ENCODE measurements around the gene CCER1.

CCER1 gene

DNA sequence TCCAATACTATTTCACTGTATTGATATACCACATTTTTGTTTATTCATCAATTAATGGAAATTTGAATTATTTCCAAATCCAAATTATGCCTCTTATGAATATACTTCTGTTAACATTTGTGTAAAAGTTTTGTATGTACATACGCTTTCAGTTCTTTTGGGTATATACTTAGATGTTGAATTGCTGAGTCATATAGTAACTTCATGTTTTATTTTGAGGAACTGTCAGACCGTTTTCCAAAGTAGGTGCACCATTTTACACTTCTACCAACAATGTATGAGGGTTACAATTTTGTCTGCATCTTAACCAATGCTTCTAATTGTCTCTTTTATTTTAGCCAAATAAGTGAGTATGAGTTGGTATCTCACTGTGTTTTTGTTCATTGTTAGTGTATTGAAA lies 10.2 kb upstream of the CCER1 start:
- no peak for DNase-seq (ENCODE audit: low spot score)

GRCh38 chr12:90964616-90965015 lies 9.6 kb upstream of the CCER1 start:
- DNase-seq (ENCODE audit: low spot score) = no peak

DNA sequence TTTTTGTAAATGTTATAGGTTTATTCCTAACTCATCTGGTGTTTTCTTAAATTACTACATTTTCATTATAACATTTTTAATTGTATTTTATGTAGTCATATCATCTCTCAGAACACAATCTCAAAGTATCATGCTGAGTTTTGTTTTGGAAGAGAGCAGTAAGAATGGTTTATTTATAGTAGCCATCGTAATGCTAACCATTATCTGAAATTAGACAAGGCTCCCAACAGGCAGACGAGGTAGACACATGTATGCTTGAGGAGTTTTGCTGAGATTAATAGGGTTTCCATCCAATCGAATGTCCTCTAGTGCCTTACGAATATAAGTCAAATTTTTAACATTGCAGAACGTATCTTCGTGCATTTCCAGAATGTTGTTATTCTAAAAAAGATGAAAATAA lies 9.0 kb upstream of the CCER1 start:
- DNase-seq (ENCODE audit: low spot score) = no peak

DNA sequence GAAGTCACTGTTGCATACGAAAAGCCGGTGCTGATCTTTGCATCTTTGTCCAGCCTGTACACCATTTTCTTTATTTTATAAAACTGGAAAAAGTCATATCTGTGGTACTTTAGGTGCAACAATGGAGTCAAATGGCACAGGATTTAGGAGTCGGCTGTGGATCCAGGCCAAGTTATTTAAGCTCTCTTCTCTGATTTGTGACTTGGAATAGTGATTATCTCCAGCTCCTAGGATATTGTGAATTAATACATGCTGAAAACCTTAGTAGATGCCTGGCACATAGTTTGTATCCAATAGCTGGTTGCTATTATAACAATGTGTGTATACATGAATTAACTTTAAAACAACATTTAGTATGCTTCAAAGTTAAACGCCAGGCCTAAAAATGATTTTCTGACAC lies 6.2 kb upstream of the CCER1 start:
- DNase-seq (ENCODE audit: low spot score) = no peak

- peak; percentile 50 for DNase-seq (ENCODE audit: low spot score)
These were observed 4.7 kb upstream of the CCER1 start for GRCh38 chr12:90959538-90960139.

DNA sequence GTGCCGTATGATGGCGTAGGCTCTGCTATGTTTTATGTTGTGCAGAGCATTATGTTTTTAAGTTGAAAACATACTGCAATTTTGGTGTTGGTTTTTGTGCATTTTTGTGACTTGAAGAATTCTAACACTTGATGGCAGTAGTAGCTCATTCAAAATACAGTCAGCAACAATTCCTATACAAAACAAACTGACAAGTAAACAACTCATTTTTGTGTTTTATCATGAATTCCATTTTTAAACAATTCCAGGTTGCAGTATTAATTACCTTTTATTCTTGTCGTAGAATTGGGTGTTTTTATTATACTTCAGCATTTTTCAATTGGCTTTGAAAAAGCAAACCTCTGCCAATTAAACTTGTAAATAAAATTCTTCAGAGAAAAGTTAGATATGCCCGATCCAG lies 4.1 kb upstream of the CCER1 start:
- DNase-seq (ENCODE audit: low spot score) = no peak

DNA sequence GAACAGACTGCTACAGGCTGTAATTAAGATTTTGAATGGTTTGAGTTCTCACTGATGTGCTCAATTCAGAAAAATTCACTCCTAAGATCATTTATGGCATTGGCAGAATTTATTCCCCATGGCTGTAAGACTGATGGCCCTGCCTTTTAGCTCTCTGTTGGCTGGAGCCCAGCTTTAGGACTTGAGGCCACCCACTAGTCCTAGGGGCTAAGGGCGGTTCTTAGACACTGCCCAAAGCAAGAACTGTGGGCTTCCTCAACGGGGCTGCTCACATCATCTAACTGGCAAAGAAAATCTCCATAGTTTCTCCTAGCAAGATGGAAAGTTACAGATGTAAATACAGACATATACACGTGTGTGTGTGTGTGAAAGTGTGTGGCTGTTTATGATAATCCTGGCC lies 3.4 kb upstream of the CCER1 start:
- no peak for DNase-seq (ENCODE audit: low spot score)

DNA sequence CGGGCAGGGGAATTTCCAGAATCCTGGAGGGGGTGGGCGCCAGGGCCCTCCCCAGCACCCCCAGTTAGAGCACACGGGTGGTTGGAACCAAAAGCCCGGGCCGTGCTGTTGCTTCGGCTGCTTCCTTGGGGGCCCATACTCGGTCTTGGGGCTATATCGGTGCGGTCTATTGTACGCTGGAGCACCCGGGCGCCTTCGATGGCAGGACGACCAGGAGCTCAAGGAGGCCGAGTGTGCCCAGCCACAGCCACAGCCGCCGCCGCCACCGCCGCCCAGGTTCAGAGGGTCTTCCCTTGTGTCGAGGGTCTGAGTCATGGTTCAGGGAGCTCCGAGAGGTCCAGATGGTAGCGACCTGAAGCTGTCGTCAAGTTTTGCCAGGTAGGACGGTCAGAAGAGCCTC lies 548 bp downstream of the CCER1 start:
- no peak for DNase-seq (ENCODE audit: low spot score)

DNA sequence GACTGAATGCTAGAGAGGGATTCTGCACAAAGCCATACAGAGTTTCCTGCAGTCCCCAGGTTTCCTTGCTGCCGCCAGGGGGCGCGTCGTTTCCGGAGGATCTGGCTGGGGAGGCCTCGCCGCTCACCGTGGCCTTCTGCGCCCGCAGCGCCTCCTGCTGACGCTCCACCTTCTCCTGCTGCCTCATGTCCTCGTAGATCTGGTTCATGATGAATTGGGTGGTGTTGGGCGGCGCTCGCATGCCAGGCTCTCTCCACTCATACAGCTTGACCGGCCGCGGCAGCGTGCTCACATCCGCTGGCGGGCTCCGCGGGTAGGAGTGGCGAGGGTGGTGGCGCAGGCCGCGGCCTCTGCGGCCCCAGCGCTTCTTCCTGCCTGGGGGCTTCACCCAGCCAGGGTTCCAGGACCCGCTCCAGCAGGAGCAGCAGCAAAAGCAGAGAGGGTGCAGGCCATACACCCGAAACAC lies 987 bp downstream of the CCER1 start:
- no peak for DNase-seq (ENCODE audit: low spot score)

DNA sequence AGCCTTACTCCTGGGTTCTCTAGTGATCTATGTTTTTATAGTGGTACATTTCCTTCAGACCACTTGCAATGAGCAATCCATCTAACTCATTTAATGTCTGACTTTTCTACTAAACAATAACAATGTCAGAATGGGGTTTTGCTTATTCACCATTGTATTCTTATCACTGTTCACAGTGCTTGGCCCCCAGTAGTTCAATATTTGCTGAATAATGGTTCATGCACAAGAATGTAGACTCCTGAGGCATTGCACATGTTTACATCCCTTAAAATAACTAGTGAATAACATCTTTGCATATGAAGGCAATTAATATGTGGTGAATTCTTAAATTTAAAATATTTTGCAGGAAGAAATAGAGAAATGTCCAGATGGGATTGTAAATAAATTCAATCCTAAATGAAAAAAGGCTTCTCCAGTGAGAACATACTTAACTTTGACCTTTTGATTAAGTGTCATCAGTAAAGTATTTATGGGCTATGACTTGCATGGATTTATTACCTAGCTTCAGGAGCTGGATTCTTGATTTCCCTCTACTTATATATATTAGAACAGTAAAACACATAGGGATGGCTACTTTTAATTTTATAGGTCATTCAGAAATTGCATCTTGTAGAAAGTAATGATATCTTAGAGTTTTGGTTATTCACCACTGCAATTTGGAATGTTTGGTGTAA lies 3.4 kb downstream of the CCER1 start:
- peak; percentile 30 for DNase-seq (ENCODE audit: low spot score)

DNA sequence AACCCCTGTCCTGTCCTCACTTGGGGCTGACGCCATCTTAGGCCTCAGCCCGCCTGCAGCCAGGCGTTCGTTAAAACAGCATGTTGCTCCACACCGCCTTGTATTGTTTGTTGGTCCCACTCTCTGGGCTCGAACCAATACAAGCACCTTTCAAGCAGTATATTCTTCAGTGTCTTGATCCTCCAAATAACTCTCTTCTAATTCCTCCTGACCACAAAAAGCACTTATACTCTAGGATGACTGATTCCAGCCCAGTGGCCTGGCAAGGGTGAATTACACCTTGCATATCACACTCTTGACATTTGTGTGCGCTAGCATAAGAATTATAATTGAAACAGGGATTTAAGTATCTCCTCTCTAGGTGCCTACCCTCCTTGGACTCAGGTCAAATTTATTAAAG lies 7.1 kb downstream of the CCER1 start:
- DNase-seq (ENCODE audit: low spot score) = no peak

GRCh38 chr12:90945070-90945649 lies 9.8 kb downstream of the CCER1 start:
- DNase-seq (ENCODE audit: low spot score) = peak; percentile 33

GRCh38 chr12:90943255-90943654 lies 11.7 kb downstream of the CCER1 start:
- no peak for DNase-seq (ENCODE audit: low spot score)

GRCh38 chr12:90940872-90941499 lies 14.0 kb downstream of the CCER1 start:
- DNase-seq (ENCODE audit: low spot score) = peak; percentile 63

GRCh38 chr12:90939382-90939781 lies 15.6 kb downstream of the CCER1 start:
- no peak for DNase-seq (ENCODE audit: low spot score)

GRCh38 chr12:90938451-90938850 lies 16.5 kb downstream of the CCER1 start:
- peak; percentile 86 for DNase-seq (ENCODE audit: low spot score)

- DNase-seq (ENCODE audit: low spot score) = no peak
These were observed 17.3 kb downstream of the CCER1 start for GRCh38 chr12:90937651-90938050.

- DNase-seq (ENCODE audit: low spot score) = peak; percentile 33
These were observed 18.6 kb downstream of the CCER1 start for GRCh38 chr12:90936230-90937005.

GRCh38 chr12:90925562-90925961 lies 29.4 kb downstream of the CCER1 start:
- no peak for DNase-seq (ENCODE audit: low spot score)

DNA sequence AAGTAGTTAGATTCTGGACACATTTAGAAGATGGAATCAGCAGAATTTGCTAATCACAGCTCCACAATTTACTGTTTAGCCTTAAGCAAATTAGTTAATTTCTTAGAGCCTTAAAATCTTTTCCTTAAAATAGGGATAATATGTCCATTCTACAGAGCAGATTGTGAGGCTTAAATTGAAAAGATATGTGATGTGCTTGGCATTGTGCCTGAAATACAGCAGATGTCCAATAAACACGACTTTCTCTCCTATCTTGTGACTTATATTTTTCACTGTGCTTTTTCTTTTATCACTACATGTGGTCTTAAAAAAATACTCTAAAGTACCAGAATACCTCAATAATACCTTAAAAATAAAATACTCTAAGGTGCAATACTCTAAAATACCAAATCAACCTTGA lies 30.6 kb downstream of the CCER1 start:
- DNase-seq (ENCODE audit: low spot score) = no peak

DNA sequence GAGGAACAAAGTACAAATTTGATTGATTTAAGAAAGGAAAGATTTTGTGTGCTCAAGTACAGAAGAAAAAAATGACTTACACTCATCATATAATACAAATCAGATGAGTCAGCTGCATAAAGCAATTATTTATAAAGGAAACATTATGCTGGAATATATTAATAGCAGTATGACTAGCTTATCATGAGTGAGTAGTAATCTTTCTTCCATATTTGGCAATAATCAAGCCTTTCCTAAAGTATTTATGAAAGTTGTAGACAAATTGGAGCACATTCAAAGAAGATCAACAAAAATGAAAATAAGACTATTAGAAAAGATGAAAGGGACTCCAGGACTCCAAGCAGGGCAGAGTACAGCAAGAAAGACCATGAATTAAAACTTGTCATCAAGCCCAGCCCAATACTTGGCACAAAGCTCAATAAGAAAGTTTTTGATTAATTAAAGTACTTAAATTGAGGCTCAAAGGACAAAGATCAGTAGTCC lies 32.8 kb downstream of the CCER1 start:
- no peak for DNase-seq (ENCODE audit: low spot score)

- no peak for DNase-seq (ENCODE audit: low spot score)
These were observed 33.4 kb downstream of the CCER1 start for GRCh38 chr12:90921536-90921935.
